GM23248 (cell line): ENCODE measurements around the gene B3GNT4.
"Not testable (repeated sequence)": the region's sequence is repeated elsewhere in the genome, so short reads cannot be mapped to it uniquely, and the experiment has no call there.

Experiments
- EZH2 ChIP-seq: fragments of 200-600 bp; sonication (generic); IDR thresholded peaks from 2 replicates; pipeline ENCODE4 v1.6.1; 2018; ENCODE audit warnings: antibody characterized with exemption, mild to moderate bottlenecking; ENCODE audit not compliant: insufficient read depth, poor library complexity, severe bottlenecking
- EZH2phosphoT487 ChIP-seq: fragments of 200-600 bp; sonication (generic); IDR thresholded peaks from 2 replicates; pipeline ENCODE4 v1.6.1; 2018; ENCODE audit warnings: antibody characterized with exemption, moderate library complexity, mild to moderate bottlenecking, low read depth; ENCODE audit not compliant: insufficient read depth

- not testable (repeated sequence) for TF ChIP-seq EZH2, EZH2phosphoT487
Measured at GRCh38 chr12:122258462-122258861, 55.0 kb downstream of the B3GNT4 start.
